ENCODE results near the gene KANSL1.
"Not testable (repeated sequence)": the region's sequence is repeated elsewhere in the genome, so short reads cannot be mapped to it uniquely, and the experiment has no call there.

Gene KANSL1

DNA sequence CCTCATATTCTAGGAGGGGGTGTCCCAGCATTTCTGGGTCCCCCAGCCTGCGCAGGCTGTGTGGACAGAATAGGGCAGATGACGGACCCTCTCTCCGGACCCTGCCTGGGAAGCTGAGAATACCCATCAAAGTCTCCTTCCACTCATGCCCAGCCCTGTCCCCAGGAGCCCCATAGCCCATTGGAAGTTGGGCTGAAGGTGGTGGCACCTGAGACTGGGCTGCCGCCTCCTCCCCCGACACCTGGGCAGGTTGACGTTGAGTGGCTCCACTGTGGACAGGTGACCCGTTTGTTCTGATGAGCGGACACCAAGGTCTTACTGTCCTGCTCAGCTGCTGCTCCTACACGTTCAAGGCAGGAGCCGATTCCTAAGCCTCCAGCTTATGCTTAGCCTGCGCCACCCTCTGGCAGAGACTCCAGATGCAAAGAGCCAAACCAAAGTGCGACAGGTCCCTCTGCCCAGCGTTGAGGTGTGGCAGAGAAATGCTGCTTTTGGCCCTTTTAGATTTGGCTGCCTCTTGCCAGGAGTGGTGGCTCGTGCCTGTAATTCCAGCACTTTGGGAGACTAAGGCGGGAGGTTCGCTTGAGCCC, 182.5 kb downstream of the KANSL1 start:
- DNase-seq, result no peak

DNA sequence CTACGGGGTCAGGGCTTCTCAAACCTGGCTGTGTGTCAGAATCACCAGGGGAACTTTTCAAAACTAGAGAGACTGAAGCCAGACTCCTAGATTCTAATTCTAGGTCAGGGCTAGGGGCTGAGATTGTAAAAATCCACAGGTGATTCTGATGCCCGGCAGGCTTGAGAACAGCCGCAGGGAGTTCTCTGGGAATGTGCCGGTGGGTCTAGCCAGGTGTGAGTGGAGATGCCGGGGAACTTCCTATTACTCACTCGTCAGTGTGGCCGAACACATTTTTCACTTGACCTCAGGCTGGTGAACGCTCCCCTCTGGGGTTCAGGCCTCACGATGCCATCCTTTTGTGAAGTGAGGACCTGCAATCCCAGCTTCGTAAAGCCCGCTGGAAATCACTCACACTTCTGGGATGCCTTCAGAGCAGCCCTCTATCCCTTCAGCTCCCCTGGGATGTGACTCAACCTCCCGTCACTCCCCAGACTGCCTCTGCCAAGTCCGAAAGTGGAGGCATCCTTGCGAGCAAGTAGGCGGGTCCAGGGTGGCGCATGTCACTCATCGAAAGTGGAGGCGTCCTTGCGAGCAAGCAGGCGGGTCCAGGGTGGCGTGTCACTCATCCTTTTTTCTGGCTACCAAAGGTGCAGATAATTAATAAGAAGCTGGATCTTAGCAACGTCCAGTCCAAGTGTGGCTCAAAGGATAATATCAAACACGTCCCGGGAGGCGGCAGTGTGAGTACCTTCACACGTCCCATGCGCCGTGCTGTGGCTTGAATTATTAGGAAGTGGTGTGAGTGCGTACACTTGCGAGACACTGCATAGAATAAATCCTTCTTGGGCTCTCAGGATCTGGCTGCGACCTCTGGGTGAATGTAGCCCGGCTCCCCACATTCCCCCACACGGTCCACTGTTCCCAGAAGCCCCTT, 183.3 kb downstream of the KANSL1 start:
- DNase-seq, result no peak

DNA sequence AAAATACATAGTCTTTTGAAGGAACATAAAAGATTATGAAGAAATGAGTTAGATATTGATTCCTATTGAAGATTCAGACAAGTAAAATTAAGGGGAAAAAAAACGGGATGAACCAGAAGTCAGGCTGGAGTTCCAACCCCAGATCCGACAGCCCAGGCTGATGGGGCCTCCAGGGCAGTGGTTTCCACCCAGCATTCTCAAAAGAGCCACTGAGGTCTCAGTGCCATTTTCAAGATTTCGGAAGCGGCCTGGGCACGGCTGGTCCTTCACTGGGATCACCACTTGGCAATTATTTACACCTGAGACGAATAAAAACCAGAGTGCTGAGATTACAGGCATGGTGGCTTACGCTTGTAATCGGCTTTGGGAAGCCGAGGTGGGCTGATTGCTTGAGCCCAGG, 184.6 kb downstream of the KANSL1 start:
- DNase-seq, result no peak

DNA sequence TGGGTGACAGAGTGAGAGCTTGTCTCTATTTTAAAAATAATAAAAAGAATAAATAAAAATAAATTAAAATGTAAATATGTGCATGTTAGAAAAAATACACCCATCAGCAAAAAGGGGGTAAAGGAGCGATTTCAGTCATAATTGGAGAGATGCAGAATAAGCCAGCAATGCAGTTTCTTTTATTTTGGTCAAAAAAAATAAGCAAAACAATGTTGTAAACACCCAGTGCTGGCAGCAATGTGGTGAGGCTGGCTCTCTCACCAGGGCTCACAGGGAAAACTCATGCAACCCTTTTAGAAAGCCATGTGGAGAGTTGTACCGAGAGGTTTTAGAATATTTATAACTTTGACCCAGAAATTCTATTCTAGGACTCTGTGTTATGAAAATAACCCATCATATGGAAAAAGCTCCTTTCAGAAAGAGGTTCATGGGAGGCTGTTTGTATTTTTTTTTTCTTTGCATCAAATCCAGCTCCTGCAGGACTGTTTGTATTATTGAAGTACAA, 185.7 kb downstream of the KANSL1 start:
- no peak for DNase-seq

DNA sequence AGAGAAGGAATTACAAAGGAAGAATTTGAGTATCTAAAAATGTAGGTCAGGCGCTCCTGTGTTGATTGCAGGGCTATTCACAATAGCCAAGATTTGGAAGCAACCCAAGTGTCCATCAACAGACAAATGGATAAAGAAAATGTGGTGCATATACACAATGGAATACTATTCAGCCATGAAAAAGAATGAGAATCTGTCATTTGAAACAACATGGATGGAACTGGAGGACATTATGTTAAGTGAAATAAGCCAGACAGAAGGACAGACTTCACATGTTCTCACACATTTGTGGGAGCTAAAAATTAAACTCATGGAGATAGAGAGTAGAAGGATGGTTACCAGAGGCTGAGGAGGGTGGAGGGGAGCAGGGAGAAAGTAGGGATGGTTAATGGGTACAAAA, 187.1 kb downstream of the KANSL1 start:
- not testable (repeated sequence) for DNase-seq

DNA sequence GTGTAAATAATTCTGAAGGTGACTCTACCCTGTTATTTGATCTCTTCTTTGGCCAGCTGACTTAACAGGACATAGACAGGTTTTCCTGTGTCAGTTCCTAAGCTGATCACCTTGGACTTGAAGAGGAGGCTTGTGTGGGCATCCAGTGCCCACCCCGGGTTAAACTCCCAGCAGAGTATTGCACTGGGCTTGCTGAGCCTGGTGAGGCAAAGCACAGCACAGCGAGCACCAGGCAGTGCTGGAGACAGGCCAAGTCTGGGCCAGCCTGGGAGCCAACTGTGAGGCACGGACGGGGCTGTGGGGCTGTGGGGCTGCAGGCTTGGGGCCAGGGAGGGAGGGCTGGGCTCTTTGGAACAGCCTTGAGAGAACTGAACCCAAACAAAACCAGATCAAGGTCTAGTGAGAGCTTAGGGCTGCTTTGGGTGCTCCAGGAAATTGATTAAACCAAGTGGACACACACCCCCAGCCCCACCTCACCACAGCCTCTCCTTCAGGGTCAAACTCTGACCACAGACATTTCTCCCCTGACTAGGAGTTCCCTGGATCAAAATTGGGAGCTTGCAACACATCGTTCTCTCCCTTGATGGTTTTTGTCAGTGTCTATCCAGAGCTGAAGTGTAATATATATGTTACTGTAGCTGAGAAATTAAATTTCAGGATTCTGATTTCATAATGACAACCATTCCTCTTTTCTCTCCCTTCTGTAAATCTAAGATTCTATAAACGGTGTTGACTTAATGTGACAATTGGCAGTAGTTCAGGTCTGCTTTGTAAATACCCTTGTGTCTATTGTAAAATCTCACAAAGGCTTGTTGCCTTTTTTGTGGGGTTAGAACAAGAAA, 189.1 kb downstream of the KANSL1 start:
- no peak for DNase-seq

DNA sequence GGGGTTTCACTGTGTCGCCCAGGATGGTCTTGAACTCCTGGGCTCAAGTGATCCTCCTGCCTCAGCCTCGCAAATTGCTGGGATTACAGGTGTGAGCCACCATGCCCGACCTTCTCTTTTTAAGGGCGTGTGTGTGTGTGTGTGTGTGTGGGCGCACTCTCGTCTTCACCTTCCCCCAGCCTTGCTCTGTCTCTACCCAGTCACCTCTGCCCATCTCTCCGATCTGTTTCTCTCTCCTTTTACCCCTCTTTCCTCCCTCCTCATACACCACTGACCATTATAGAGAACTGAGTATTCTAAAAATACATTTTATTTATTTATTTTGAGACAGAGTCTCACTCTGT, 190.3 kb downstream of the KANSL1 start:
- DNase-seq, result no peak

DNA sequence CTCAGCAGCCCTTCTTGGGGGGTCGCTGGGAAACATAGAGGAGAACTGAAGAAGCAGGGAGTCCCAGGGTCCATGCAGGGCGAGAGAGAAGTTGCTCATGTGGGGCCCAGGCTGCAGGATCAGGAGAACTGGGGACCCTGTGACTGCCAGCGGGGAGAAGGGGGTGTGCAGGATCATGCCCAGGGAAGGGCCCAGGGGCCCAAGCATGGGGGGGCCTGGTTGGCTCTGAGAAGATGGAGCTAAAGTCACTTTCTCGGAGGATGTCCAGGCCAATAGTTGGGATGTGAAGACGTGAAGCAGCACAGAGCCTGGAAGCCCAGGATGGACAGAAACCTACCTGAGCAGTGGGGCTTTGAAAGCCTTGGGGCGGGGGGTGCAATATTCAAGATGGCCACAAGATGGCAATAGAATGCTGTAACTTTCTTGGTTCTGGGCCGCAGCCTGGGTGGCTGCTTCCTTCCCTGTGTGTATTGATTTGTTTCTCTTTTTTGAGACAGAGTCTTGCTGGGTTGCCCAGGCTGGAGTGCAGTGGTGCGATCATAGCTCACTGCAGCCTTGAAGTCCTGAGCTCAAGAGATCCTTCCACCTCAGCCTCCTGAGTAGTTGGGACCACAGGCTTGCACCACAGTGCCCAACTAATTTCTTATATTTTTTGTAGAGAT, 190.8 kb downstream of the KANSL1 start:
- peak; percentile 65 for DNase-seq

DNA sequence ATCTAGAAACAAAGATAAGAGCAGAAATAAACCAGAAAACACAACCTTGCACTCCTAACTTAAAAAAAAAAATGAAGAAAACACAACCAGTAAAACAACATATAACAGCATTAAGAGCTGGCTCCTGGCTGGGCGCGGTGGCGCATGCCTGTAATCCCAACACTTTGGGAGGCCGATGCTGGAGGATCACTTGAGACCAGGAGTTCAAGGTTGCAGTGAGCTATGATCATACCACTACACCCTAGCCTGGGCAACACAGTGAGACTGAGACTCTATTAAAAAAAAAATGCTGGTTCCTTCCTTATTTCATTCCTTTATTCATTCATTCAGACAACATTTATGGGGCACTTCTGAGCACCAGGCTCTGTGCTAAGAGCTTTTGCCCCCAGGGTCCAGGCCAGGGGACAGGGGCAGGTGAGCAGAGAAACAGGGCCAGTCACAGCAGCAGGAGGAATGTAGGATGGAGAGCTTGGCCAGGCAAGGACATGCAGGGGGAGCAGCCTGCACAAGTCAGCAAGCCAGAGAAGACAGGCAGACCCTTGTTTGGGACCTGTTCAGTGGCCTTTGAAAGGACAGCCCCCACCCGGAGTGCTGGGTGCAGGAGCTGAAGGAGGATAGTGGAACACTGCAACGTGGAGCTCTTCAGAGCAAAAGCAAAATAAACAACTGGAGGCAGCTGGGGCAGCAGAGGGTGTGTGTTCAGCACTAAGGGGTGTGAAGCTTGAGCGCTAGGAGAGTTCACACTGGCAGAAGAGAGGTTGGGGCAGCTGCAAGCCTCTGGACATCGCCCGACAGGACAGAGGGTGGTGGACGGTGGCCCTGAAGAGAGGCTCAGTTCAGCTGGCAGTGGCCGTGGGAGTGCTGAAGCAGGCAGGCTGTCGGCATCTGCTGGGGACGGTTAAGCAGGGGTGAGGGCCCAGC, 191.6 kb downstream of the KANSL1 start:
- DNase-seq, result no peak

DNA sequence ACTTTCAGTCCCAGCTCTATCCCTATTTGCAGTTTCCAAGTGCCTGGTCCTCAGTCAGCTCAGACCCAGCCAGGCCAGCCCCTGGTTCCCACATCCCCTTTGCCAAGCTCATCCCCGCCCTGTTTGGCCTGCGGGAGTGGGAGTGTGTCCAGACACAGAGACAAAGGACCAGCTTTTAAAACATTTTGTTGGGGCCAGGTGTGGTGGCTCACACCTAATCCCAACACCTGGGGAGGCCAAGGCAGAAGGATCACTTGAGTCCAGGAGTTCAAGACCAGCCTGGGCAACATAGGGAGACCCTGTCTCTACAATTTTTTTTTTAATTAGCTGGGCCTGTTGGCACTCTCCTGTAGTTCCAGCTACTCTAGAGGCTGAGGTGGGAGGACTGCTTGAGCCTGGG, 192.5 kb downstream of the KANSL1 start:
- DNase-seq, result no peak

DNA sequence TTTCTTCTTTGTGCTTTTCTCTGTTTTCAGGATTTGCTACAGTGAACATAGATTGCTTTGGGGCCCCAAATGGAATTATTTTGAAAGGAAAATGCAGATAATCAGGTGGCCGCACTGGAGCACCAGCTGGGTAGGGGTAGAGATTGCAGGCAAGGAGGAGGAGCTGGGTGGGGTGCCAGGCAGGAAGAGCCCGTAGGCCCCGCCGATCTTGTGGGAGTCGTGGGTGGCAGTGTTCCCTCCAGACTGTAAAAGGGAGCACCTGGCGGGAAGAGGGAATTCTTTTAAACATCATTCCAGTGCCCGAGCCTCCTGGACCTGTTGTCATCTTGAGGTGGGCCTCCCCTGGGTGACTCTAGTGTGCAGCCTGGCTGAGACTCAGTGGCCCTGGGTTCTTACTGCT, 192.9 kb downstream of the KANSL1 start:
- no peak for DNase-seq

DNA sequence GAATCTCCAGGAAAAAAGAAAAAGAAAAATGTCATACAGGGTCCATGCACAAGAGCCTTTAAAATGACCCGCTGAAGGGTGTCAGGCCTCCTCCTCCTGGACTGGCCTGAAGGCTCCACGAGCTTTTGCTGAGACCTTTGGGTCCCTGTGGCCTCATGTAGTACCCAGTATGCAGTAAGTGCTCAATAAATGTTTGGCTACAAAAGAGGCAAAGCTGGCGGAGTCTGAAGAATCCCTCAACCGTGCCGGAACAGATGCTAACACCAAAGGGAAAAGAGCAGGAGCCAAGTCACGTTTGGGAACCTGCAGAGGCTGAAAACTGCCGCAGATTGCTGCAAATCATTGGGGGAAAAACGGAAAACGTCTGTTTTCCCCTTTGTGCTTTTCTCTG, 193.3 kb downstream of the KANSL1 start:
- no peak for DNase-seq

DNA sequence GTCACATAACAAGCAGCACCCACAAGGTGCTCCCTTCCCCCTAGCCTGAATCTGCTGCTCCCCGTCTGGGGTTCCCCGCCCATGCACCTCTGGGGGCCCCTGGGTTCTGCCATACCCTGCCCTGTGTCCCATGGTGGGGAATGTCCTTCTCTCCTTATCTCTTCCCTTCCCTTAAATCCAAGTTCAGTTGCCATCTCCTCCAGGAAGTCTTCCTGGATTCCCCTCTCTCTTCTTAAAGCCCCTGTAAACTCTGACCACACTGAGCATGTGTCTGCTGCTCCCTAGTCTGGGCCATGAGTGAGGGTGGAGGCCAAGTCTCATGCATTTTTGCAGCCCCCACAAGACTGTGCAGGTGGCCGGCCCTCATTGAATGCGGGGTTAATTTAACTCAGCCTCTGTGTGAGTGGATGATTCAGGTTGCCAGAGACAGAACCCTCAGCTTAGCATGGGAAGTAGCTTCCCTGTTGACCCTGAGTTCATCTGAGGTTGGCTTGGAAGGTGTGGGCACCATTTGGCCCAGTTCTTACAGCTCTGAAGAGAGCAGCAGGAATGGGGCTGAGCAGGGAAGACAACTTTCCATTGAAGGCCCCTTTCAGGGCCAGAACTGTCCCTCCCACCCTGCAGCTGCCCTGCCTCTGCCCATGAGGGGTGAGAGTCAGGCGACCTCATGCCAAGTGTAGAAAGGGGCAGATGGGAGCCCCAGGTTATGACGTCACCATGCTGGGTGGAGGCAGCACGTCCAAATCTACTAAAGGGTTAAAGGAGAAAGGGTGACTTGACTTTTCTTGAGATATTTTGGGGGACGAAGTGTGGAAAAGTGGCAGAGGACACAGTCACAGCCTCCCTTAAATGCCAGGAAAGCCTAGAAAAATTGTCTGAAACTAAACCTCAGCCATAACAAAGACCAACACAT, 194.0 kb downstream of the KANSL1 start, which contains the start of gene STH:
STH (plus strand) TSS at position 264 of the 913 bp plus-strand sequence; CDS start at position 294, 30 bp downstream.
- no peak for DNase-seq

DNA sequence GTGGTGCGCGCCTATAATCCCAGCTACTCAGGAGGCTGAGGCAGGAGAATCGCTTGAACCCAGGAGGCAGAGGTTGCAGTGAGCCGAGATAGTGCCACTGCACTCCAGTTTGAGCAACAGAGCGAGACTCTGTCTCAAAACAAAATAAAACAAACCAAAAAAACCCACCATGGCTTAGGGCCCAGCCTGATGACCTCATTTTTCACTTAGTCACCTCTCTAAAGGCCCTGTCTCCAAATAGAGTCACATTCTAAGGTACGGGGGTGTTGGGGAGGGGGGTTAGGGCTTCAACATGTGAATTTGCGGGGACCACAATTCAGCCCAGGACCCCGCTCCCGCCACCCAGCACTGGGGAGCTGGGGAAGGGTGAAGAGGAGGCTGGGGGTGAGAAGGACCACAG, 195.6 kb downstream of the KANSL1 start:
- DNase-seq, result no peak

DNA sequence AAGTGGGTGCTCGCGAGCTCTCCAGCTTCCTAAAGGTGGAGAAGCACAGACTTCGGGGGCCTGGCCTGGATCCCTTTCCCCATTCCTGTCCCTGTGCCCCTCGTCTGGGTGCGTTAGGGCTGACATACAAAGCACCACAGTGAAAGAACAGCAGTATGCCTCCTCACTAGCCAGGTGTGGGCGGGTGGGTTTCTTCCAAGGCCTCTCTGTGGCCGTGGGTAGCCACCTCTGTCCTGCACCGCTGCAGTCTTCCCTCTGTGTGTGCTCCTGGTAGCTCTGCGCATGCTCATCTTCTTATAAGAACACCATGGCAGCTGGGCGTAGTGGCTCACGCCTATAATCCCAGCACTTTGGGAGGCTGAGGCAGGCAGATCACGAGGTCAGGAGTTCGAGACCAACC, 196.1 kb downstream of the KANSL1 start:
- no peak for DNase-seq

DNA sequence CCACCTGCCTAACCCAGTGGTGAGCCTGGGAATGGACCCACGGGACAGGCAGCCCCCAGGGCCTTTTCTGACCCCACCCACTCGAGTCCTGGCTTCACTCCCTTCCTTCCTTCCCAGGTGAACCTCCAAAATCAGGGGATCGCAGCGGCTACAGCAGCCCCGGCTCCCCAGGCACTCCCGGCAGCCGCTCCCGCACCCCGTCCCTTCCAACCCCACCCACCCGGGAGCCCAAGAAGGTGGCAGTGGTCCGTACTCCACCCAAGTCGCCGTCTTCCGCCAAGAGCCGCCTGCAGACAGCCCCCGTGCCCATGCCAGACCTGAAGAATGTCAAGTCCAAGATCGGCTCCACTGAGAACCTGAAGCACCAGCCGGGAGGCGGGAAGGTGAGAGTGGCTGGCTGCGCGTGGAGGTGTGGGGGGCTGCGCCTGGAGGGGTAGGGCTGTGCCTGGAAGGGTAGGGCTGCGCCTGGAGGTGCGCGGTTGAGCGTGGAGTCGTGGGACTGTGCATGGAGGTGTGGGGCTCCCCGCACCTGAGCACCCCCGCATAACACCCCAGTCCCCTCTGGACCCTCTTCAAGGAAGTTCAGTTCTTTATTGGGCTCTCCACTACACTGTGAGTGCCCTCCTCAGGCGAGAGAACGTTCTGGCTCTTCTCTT, 196.8 kb downstream of the KANSL1 start:
- DNase-seq, result no peak

DNA sequence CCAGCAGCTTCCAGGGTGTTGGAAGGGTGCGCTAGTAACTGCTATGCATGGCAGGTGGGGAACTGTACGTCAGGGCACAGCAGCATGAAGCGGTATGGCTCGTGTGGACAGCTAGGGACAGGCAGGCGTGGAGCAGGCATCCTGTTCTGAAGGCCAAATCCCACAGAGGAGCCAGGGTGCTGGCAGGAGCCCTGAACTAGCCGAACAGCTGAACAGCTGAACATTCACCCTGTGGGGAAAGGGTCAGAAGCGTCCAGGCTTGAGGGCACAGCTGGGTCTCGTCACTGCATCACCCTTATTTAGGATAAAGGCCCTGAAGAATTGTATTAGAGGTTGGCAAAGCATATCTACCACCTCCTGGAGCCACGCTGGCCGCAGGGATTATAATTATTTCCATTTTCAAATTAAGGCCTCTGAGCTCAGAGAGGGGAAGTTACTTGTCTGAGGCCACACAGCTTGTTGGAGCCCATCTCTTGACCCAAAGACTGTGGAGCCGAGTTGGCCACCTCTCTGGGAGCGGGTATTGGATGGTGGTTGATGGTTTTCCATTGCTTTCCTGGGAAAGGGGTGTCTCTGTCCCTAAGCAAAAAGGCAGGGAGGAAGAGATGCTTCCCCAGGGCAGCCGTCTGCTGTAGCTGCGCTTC, 197.5 kb downstream of the KANSL1 start:
- no peak for DNase-seq

DNA sequence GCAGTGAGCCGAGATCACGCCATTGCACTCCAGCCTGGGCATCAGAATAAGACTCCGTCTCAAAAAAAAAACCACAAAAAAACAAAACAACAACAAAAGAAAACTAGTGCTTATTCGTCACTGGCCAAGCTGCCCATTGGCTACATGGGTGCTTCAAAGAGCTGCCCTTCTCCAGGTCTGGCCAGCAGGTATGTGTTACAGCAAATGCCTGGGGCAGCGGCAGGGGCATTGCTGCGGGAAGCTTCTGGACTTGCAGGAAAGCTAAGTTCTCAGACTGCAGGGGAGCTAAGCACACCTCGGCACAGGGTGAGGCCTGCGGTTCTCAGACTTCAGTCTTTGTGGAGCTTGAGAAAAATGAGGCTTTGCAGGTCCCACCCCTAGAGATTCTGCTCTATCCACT, 198.2 kb downstream of the KANSL1 start:
- DNase-seq, result no peak

DNA sequence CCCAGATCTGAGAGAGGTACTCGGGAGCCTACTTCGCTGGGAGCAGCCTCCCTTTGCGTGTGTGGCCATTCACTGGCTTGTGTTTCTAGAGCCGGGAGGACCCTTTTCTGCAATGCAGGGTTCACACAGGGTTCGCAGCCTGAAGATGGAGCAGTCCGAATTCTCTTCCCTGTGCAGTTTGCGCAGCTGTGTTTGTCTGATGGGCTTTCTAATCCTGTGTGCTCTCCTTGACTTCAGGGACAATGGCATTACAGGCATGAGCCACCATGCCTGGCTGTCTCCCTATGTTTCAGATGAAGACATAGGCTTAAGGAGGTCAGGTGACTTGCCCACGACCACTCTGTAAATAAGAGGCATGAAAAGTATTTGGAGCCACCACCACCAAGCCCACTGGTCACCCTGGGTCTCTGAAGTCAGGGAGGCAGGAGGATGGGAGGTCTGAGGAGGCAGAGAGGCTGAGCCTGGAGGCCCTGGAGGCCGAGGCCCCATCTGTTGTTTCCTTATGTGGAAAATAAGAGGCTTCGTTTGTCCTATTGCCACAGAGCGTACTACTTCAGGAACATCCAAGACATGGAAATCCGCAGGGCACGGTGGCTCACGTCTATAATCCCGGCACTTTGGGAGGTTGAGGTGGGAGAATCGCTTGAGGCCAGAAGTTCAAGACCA, 199.1 kb downstream of the KANSL1 start:
- DNase-seq, result no peak

Measured in NCI-H526 treated with DMSO at 0.1 percent for 48 hours (cell line).